Kidney (tissue), 14 donors: ENCODE measurements around the gene CPVL. TPM values are rescaled to one million over a fixed set of nuclear protein-coding genes. Genes with fewer than 3 reads are reported as not detected.
A peak's percentile ranks its signal among the peaks of the same experiment; 100 is the strongest.

ENCODE experiments used
- DNase-seq, 5 donors: peaks; one replicate each; pipeline ENCODE4 v3.0.0-alpha.2; 2013 to 2020
- FAIRE-seq: peaks from 2 replicates; lab custom pipeline; 2012; peaks lifted over from hg19 to GRCh38; lab: Jason Lieb, UNC
- H3K27ac ChIP-seq, 2 donors: one replicate each; pipeline ENCODE4 v1.7.0; 2013; ENCODE audit warnings: low read depth in 2 of 2, low read length in 2 of 2, inconsistent platforms in 1 of 2
- H3K27me3 ChIP-seq: one replicate; pipeline ENCODE4 v1.7.1; 2013; ENCODE audit warnings: low read length, inconsistent platforms; ENCODE audit not compliant: control insufficient read depth, insufficient read depth
- H3K36me3 ChIP-seq, 3 donors: one replicate each; pipeline versions ENCODE4 v1.7.0 to v1.7.1; 2013; ENCODE audit warnings: low read length in 3 of 3, control low read depth in 1 of 3, inconsistent platforms in 1 of 3; ENCODE audit not compliant: insufficient read depth in 3 of 3, control insufficient read depth in 2 of 3
- H3K4me1 ChIP-seq, 3 donors: one replicate each; pipeline versions ENCODE4 v1.7.0 to v1.7.1; 2013; ENCODE audit warnings: low read length in 3 of 3, inconsistent platforms in 1 of 3, low read depth in 1 of 3; ENCODE audit not compliant: control insufficient read depth in 2 of 3, insufficient read depth in 2 of 3
- H3K4me3 ChIP-seq, 3 donors: one replicate each; pipeline versions ENCODE4 v1.7.0 to v1.8.1; 2013; ENCODE audit warnings: low read length in 3 of 3, control low read depth in 1 of 3, inconsistent platforms in 1 of 3
- H3K9ac ChIP-seq, 3 donors: one replicate each; pipeline versions ENCODE4 v1.7.0 to v1.7.1; 2013; ENCODE audit warnings: low read length in 3 of 3, control low read depth in 1 of 3, inconsistent platforms in 1 of 3
- H3K9me3 ChIP-seq, 3 donors: one replicate each; pipeline versions ENCODE4 v1.7.0 to v1.7.1; 2013; ENCODE audit warnings: low read length in 3 of 3, control low read depth in 1 of 3, inconsistent platforms in 1 of 3; ENCODE audit not compliant: control insufficient read depth in 2 of 3, insufficient read depth in 1 of 3
- intact Hi-C: fragments of 100-400 bp; cut with DNase I; formaldehyde crosslinking; loops from one replicate; pipeline ENCODE4 v1.11.1; 2022
- polyA plus RNA-seq: library from polyadenylated mRNA; stranded (reverse); fragments of 350-450 nt; fragmentation: Illumina TruSeq; extraction: RNeasy Lipid Tissue Mini Kit (QIAGEN cat#74804); gene quantifications from one replicate; pipeline ENCODE4 v1.2.3, GENCODE V29; 2014; ENCODE audit warnings: low read depth, low replicate concordance; ENCODE audit not compliant: insufficient read depth
- total RNA-seq: library from RNA; stranded (reverse); fragmentation: NEBNext Ultra II Directional; extraction: Animal tissue kit (Norgen Biotek cat#: 25700); gene quantifications from one replicate; pipeline ENCODE4 v1.2.1, GENCODE V29; 2021
- TF ChIP-seq, protein P1 (sequence below): IDR thresholded peaks from 3 replicates; pipeline ENCODE4 v1.5.1; 2012; ENCODE audit warnings: mild to moderate bottlenecking, moderate library complexity, borderline replicate concordance; ENCODE audit not compliant: insufficient read depth; ENCODE audit errors: extremely low read depth
- donor health status: control.
- donor health status: control.
- donor health status: control.
- donor health status: control.
- donor health status: control.
- donor health status: DM: yes; HTN: yes; CAD: no.
- donor health status: Normal renal cell carcinoma (clear cell type).

The CPVL gene
- total and polyA plus RNA-seq, 2 donors from 2014 or later, result 104 to 133 TPM

DNA sequence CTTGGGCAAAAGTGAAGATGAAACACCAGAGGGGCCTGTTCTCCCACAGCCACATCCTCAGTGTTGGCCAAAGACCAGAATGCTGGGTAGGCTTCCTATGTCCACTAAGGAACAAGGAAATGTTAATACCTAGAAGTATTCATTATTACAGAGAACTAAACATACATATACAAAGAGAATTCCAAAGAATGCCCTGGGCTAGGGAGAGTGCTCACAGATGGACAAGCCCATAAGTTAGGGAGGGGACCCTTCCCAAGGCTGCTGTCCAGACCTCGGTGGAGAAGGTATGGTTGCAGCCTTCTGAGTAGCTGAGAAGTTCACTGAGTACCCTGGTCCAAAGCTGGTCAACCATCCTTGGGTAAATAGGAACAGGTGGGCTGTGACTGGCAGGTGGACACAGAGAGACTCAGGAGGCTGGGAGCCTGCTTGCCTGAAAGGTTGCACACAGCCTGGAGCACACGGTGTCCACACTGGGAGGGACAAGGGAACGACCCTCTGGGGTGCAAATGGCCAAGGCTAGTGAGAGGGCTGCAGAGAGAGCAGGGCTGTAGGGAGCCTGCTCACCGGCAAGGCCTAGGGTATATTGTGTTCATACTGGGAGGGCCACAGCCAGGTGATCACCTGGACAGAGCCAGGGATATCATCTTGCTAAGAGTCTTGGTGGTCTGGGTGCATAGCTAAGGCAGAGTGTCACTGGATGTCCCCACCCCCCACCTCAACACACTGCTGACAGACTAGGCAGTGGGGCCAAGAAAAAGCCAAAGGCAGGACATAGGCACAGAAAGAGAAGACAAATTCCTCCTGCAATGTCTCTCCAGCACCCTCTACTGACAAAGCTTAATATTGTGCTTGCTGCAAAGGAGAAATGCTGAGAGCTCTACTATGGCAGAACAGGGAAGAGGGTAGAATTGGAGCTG, 40.3 kb downstream of the CPVL start:
- TF ChIP-seq, protein P1, sequence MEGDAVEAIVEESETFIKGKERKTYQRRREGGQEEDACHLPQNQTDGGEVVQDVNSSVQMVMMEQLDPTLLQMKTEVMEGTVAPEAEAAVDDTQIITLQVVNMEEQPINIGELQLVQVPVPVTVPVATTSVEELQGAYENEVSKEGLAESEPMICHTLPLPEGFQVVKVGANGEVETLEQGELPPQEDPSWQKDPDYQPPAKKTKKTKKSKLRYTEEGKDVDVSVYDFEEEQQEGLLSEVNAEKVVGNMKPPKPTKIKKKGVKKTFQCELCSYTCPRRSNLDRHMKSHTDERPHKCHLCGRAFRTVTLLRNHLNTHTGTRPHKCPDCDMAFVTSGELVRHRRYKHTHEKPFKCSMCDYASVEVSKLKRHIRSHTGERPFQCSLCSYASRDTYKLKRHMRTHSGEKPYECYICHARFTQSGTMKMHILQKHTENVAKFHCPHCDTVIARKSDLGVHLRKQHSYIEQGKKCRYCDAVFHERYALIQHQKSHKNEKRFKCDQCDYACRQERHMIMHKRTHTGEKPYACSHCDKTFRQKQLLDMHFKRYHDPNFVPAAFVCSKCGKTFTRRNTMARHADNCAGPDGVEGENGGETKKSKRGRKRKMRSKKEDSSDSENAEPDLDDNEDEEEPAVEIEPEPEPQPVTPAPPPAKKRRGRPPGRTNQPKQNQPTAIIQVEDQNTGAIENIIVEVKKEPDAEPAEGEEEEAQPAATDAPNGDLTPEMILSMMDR, result peak; percentile 91
- intact Hi-C loops, result loop anchor here (5.0 to 10.0 kb wide), 2 partner anchors 151 to 179 kb away; partner anchors contain the start of gene TRIL
- Histone ChIP-seq H3K9ac (no peak overlapping the region), H3K4me3 (no peak overlapping the region), H3K4me1 (peaks cover 8 to 19% (median 14%) of the 10 kb centered on the region in 3 donors), H3K27me3 (no peaks in the 10 kb centered on the region), H3K9me3 (no peaks in the 10 kb centered on the region), H3K36me3 (no peaks in the 10 kb centered on the region), H3K27ac (no peak overlapping the region)
- DNase-seq (peak in 4 of 5 donors; percentile 75 to 93 (median 82)), FAIRE-seq (peak; percentile 27)

GRCh38 chr7:29105191-29105590, 41.1 kb downstream of the CPVL start:
- TF ChIP-seq, protein P1, result no peak
- Histone ChIP-seq H3K36me3 (no peaks in the 10 kb centered on the region), H3K27ac (no peak overlapping the region), H3K9me3 (no peaks in the 10 kb centered on the region), H3K4me1 (peaks cover 6 to 22% (median 17%) of the 10 kb centered on the region in 3 donors), H3K4me3 (no peak overlapping the region), H3K27me3 (no peaks in the 10 kb centered on the region), H3K9ac (no peak overlapping the region)
- intact Hi-C loops, result loop anchor here (5.0 to 10.0 kb wide), 2 partner anchors 150 to 178 kb away; partner anchors contain the start of gene TRIL
- DNase-seq (peak in 1 of 5 donors; percentile 9), FAIRE-seq (no peak)

DNA sequence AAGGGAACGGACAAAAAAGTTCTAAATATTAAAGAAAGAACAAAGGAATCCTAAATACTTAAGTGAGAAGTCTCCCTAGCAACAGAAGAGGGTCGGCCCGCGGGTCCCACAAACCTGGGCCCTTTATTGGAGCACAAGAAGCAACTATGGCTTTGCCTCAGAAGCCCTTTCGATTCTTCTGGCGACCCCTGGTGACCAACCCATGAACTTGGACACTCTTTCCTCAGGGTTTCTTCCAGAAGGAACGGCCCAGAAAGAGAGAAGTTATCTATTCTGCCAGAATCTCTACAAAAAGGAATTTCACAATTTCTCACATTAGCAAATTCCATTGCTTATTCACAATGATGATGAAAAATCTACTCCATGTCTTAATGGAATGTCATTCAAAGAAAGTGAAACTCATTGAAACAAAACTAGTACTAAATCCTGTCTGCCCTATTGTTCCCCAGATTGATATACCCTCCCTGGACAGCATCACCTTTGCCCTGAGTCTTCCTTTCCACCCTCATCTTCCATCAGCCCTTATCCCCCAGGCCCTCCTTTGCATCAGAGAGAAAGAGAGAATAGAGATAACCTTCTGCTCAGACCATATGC, 43.7 kb downstream of the CPVL start:
- DNase-seq (peak; percentile 77 to 92 (median 84)), FAIRE-seq (peak; percentile 39)
- intact Hi-C loops, result loop anchor here (10.0 kb wide), 1 partner anchor 148 kb away; the partner anchor contains the start of gene TRIL
- Histone ChIP-seq H3K27me3 (no peaks in the 10 kb centered on the region), H3K4me3 (no peak overlapping the region), H3K36me3 (no peaks in the 10 kb centered on the region), H3K4me1 (peaks cover 2 to 16% (median 15%) of the 10 kb centered on the region in 3 donors), H3K9ac (no peak overlapping the region), H3K9me3 (no peaks in the 10 kb centered on the region), H3K27ac (no peak overlapping the region)
- TF ChIP-seq, protein P1, result peak; percentile 60
